GM12891 (cell line): ENCODE data around the gene AK9.
"Not testable (repeated sequence)": the region's sequence is repeated elsewhere in the genome, so short reads cannot be mapped to it uniquely, and the experiment has no call there.

Source experiments
- DNase-seq: peaks from one replicate; pipeline ENCODE4 v3.0.0; 2011; ENCODE audit warnings: low spot score; ENCODE audit not compliant: insufficient read length
- FAIRE-seq: peaks from 2 replicates; lab custom pipeline; 2011; peaks lifted over from hg19 to GRCh38; lab: Jason Lieb, UNC
- PAX5 ChIP-seq: IDR thresholded peaks from 2 replicates; pipeline ENCODE4 v1.6.1; 2011; ENCODE audit warnings: low read length, moderate library complexity, mild to moderate bottlenecking; ENCODE audit not compliant: insufficient read depth, severe bottlenecking
- POLR2A ChIP-seq: IDR thresholded peaks from 2 replicates; pipeline ENCODE4 v1.6.1; 2011; ENCODE audit warnings: low read depth, low read length, control low read depth
- POLR2AphosphoS5 ChIP-seq: IDR thresholded peaks from 2 replicates; pipeline ENCODE4 v1.6.1; 2011; ENCODE audit warnings: low read depth, low read length, control low read depth
- POU2F2 ChIP-seq: IDR thresholded peaks from 2 replicates; pipeline ENCODE4 v1.6.1; 2011; ENCODE audit warnings: low read depth, mild to moderate bottlenecking, control low read depth, low read length, moderate library complexity
- SPI1 ChIP-seq: IDR thresholded peaks from 2 replicates; pipeline ENCODE4 v1.6.1; 2011; ENCODE audit warnings: low read depth, low read length, control low read depth
- TAF1 ChIP-seq: IDR thresholded peaks from 2 replicates; pipeline ENCODE4 v1.6.1; 2011; ENCODE audit warnings: low read depth, low read length, control low read depth

AK9 gene

GRCh38 chr6:109718991-109719390 is 28.0 kb upstream of the AK9 start:
- TF ChIP-seq POLR2AphosphoS5: no peak
- TF ChIP-seq PAX5: no peak
- no peak for TF ChIP-seq POU2F2
- TF ChIP-seq SPI1: no peak
- TF ChIP-seq TAF1: no peak
- TF ChIP-seq POLR2A: no peak
- DNase-seq (no peak), FAIRE-seq (no peak)

- DNase-seq: no peak
- no peak for FAIRE-seq
- TF ChIP-seq POU2F2 (no peak), PAX5 (no peak), POLR2A (no peak), SPI1 (no peak), POLR2AphosphoS5 (no peak), TAF1 (no peak)
Observed at GRCh38 chr6:109717971-109718370, 27.0 kb upstream of the AK9 start.

- FAIRE-seq: no peak
- DNase-seq: no peak
- no peak for TF ChIP-seq POLR2AphosphoS5
- no peak for TF ChIP-seq SPI1
- TF ChIP-seq POLR2A: no peak
- no peak for TF ChIP-seq POU2F2
- no peak for TF ChIP-seq PAX5
- TF ChIP-seq TAF1: no peak
Observed at GRCh38 chr6:109715616-109716015, 24.6 kb upstream of the AK9 start.

GRCh38 chr6:109714611-109715010 is 23.6 kb upstream of the AK9 start:
- no peak for FAIRE-seq
- TF ChIP-seq POLR2A (no peak), PAX5 (no peak), SPI1 (no peak), POLR2AphosphoS5 (no peak), TAF1 (no peak), POU2F2 (no peak)
- no peak for DNase-seq

- FAIRE-seq: no peak
- no peak for DNase-seq
- TF ChIP-seq POU2F2 (no peak), PAX5 (peak; percentile 33)
Observed at GRCh38 chr6:109714166-109714565, 23.2 kb upstream of the AK9 start.

GRCh38 chr6:109713097-109713496 is 22.1 kb upstream of the AK9 start:
- FAIRE-seq: no peak
- DNase-seq: no peak
- TF ChIP-seq POLR2AphosphoS5 (no peak), POU2F2 (no peak), POLR2A (no peak), SPI1 (no peak), TAF1 (no peak), PAX5 (no peak)

GRCh38 chr6:109708099-109708498 is 17.1 kb upstream of the AK9 start:
- FAIRE-seq: not testable (repeated sequence)

GRCh38 chr6:109706513-109706912 is 15.5 kb upstream of the AK9 start:
- DNase-seq (no peak), FAIRE-seq (no peak)
- no peak for TF ChIP-seq PAX5
- no peak for TF ChIP-seq POU2F2
- TF ChIP-seq SPI1: no peak
- no peak for TF ChIP-seq TAF1

More at GRCh38 chr6:109708099-109708498, 17.1 kb upstream of the AK9 start:
- not testable (repeated sequence) for DNase-seq

- FAIRE-seq (peak; percentile 90), DNase-seq (peak; percentile 23)
- no peak for TF ChIP-seq PAX5
Observed at GRCh38 chr6:109705258-109705657, 14.3 kb upstream of the AK9 start.

- no peak for FAIRE-seq
- DNase-seq: no peak
- TF ChIP-seq TAF1: no peak
- TF ChIP-seq SPI1: 0 out of 2 replicates have a peak, but pooled peaks have one; percentile 8
- no peak for TF ChIP-seq POLR2A
- TF ChIP-seq PAX5: no peak
Observed at GRCh38 chr6:109702791-109703190, 11.8 kb upstream of the AK9 start.

GRCh38 chr6:109701774-109702173 is 10.8 kb upstream of the AK9 start:
- FAIRE-seq (no peak), DNase-seq (no peak)
- 0 out of 2 replicates have a peak, but pooled peaks have one; percentile 6 for TF ChIP-seq SPI1
- TF ChIP-seq TAF1: no peak
- TF ChIP-seq POU2F2: no peak
